T-helper 2 cell (primary cell): ENCODE measurements around the gene FOXP1.

Experiments used
- DNase-seq, 5 experiments: peaks; one replicate each; pipeline versions ENCODE4 v3.0.0 to v3.0.0-alpha.2; 2012 to 2022

FOXP1 gene

GRCh38 chr3:71303627-71304200, 279.8 kb downstream of the FOXP1 start:
- no peak for DNase-seq

GRCh38 chr3:71302604-71303003, 280.9 kb downstream of the FOXP1 start:
- DNase-seq = no peak

- peak in 1 of 5 experiments; percentile 79 for DNase-seq
Observed at GRCh38 chr3:71300951-71301393, 282.6 kb downstream of the FOXP1 start.

GRCh38 chr3:71299160-71299559, 284.4 kb downstream of the FOXP1 start:
- no peak for DNase-seq

- no peak for DNase-seq
Observed at GRCh38 chr3:71294919-71295318, 288.6 kb downstream of the FOXP1 start.

GRCh38 chr3:71290301-71290700, 293.2 kb downstream of the FOXP1 start:
- no peak for DNase-seq

GRCh38 chr3:71288269-71288930, 295.1 kb downstream of the FOXP1 start:
- peak in 1 of 5 experiments; percentile 26 for DNase-seq

GRCh38 chr3:71285086-71285485, 298.4 kb downstream of the FOXP1 start:
- DNase-seq = no peak

- DNase-seq = no peak
Observed at GRCh38 chr3:71282976-71283375, 300.6 kb downstream of the FOXP1 start.

- no peak for DNase-seq
Observed at GRCh38 chr3:71281280-71281679, 302.2 kb downstream of the FOXP1 start.

- no peak for DNase-seq
Observed at GRCh38 chr3:71277341-71277740, 306.2 kb downstream of the FOXP1 start.

GRCh38 chr3:71276531-71276930, 307.0 kb downstream of the FOXP1 start:
- DNase-seq = no peak

GRCh38 chr3:71273453-71273852, 310.1 kb downstream of the FOXP1 start:
- no peak for DNase-seq

GRCh38 chr3:71271596-71271995, 311.9 kb downstream of the FOXP1 start:
- no peak for DNase-seq

GRCh38 chr3:71269906-71270305, 313.6 kb downstream of the FOXP1 start:
- DNase-seq = no peak

- no peak for DNase-seq
Observed at GRCh38 chr3:71268462-71268999, 315.0 kb downstream of the FOXP1 start.

GRCh38 chr3:71266875-71267274, 316.7 kb downstream of the FOXP1 start:
- no peak for DNase-seq

GRCh38 chr3:71265365-71265915, 318.1 kb downstream of the FOXP1 start:
- DNase-seq = no peak

- DNase-seq = no peak
Observed at GRCh38 chr3:71264840-71265239, 318.7 kb downstream of the FOXP1 start.

- no peak for DNase-seq
Observed at GRCh38 chr3:71262364-71263265, 320.9 kb downstream of the FOXP1 start.

GRCh38 chr3:71260782-71261181, 322.7 kb downstream of the FOXP1 start:
- DNase-seq = no peak

- no peak for DNase-seq
Observed at GRCh38 chr3:71258526-71258925, 325.0 kb downstream of the FOXP1 start.

- DNase-seq = no peak
Observed at GRCh38 chr3:71258116-71258515, 325.4 kb downstream of the FOXP1 start.
